ENCODE data around the gene GRIN1.

GRIN1 gene

DNA sequence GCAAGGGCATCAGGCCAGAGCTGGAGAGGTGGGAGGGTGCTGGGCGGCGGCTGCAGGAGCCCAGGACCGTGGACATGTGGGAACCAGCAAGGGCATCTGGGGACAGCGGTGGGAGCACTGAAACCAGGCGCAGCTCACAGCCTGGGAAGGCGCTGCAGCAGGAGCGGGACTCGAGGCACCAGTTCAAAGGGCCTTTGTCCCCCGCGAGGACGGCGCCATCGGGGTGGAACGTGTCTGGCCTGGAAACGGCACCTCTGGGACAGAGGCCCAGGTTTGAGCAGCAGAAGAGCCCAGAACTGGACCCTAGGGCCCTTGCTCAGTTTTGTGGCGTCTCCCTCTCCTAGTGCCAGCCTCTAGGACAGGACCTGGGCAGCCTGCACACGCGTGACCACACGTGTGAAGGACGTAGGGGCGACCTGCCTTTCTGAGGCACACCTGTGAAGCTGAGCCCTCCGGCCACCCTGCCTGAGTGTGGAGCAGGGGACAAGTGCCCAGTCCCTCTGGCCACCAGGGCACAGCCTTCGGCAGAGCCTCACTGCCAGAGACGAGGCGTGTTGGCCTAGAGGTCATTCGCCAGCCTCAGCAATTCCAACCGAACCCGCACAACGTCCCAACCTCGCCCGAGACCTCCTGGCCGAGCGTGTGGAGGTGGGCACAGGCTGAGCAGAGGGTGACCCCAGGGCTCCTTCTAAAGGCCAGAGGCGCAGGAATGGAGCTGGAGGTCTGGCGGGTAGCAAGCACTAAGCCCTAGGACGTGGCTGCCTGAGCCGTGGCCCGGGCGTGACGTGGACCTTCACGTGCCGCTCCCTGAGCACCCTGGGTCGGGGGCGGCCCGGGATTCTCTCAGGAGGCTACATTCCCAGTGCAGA lies 35.1 kb downstream of the GRIN1 start:
- no peaks in the 10 kb centered on the region for H3K79me2 ChIP-seq (ENCODE audit: insufficient read depth, low read length)
- H3K4me1 ChIP-seq (ENCODE audit: insufficient read depth, low read length, poor library complexity, severe bottlenecking), result peaks cover 8% of the 10 kb centered on the region
- TF ChIP-seq, protein P1, sequence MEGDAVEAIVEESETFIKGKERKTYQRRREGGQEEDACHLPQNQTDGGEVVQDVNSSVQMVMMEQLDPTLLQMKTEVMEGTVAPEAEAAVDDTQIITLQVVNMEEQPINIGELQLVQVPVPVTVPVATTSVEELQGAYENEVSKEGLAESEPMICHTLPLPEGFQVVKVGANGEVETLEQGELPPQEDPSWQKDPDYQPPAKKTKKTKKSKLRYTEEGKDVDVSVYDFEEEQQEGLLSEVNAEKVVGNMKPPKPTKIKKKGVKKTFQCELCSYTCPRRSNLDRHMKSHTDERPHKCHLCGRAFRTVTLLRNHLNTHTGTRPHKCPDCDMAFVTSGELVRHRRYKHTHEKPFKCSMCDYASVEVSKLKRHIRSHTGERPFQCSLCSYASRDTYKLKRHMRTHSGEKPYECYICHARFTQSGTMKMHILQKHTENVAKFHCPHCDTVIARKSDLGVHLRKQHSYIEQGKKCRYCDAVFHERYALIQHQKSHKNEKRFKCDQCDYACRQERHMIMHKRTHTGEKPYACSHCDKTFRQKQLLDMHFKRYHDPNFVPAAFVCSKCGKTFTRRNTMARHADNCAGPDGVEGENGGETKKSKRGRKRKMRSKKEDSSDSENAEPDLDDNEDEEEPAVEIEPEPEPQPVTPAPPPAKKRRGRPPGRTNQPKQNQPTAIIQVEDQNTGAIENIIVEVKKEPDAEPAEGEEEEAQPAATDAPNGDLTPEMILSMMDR (conservative IDR thresholded peaks at IDR 0.05; ENCODE audit: low read length), result no peak
- no peak for TF ChIP-seq EZH2phosphoT487 (IDR thresholded peaks at IDR 0.05; ENCODE audit: borderline replicate concordance)
- no peaks in the 10 kb centered on the region for H3K9me3 ChIP-seq (ENCODE audit: insufficient read depth, low read depth, low read length)
- peaks cover 6% of the 10 kb centered on the region for H3K27me3 ChIP-seq (ENCODE audit: insufficient read depth, low read length, poor library complexity, severe bottlenecking)
- H3K4me3 ChIP-seq (ENCODE audit: low read length, poor library complexity, severe bottlenecking), result no peak overlapping the region
- H3K9ac ChIP-seq (ENCODE audit: low read depth, low read length, poor library complexity, severe bottlenecking), result no peak overlapping the region
- no peak overlapping the region for H2AFZ ChIP-seq (ENCODE audit: low read length)
- H3K9me2 ChIP-seq (replicated peaks; ENCODE audit: low read depth, low read length), result no peaks in the 10 kb centered on the region
- no peak overlapping the region for H3K4me2 ChIP-seq (ENCODE audit: low read depth, low read length, poor library complexity, severe bottlenecking)
- H3F3A ChIP-seq (ENCODE audit: low read depth), result no peaks in the 10 kb centered on the region
- no peaks in the 10 kb centered on the region for H3K36me3 ChIP-seq (ENCODE audit: insufficient read depth, low read length)
- H4K20me1 ChIP-seq (ENCODE audit: insufficient read depth, low read length, poor library complexity, severe bottlenecking), result no peaks in the 10 kb centered on the region

DNA sequence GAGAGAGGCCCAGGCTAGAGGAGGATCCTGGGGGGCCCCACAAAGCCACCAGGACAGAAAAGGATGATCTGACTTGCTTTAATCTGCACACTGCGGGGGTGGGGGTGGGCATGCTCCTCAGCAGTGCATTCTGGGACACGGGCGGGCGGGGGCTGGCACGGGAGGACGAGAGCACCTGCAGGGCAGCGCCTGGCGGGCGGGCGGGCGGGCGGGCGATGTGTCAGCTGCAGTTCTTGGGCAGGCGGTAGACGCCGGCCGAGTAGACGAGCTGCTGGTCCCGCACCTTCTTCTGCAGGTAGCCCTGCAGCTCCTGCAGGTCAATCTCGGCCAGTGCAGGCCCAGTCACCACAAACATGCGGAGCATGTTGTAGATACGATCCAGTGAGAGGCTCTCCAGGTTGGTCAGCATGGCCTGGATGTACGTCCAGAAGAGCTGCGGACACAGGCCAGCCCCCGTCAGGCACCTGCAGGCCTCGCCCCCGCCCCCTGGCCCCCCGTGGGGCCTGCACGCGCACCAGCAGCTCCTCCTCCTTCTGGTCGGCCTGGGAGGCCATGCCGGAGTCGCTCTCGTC lies 35.9 kb downstream of the GRIN1 start:
- peaks cover 8% of the 10 kb centered on the region for H3K4me1 ChIP-seq (ENCODE audit: insufficient read depth, low read length, poor library complexity, severe bottlenecking)
- no peaks in the 10 kb centered on the region for H3K9me2 ChIP-seq (replicated peaks; ENCODE audit: low read depth, low read length)
- TF ChIP-seq, protein P1 (conservative IDR thresholded peaks at IDR 0.05; ENCODE audit: low read length), result no peak
- TF ChIP-seq EZH2phosphoT487 (IDR thresholded peaks at IDR 0.05; ENCODE audit: borderline replicate concordance), result no peak
- H3K4me2 ChIP-seq (ENCODE audit: low read depth, low read length, poor library complexity, severe bottlenecking), result no peak overlapping the region
- no peaks in the 10 kb centered on the region for H3F3A ChIP-seq (ENCODE audit: low read depth)
- H3K4me3 ChIP-seq (ENCODE audit: low read length, poor library complexity, severe bottlenecking), result no peak overlapping the region
- H2AFZ ChIP-seq (ENCODE audit: low read length), result no peak overlapping the region
- no peaks in the 10 kb centered on the region for H3K27me3 ChIP-seq (ENCODE audit: insufficient read depth, low read length, poor library complexity, severe bottlenecking)
- no peaks in the 10 kb centered on the region for H3K79me2 ChIP-seq (ENCODE audit: insufficient read depth, low read length)
- H4K20me1 ChIP-seq (ENCODE audit: insufficient read depth, low read length, poor library complexity, severe bottlenecking), result no peaks in the 10 kb centered on the region
- no peaks in the 10 kb centered on the region; the same call in 1 of the 2 replicates for H3K36me3 ChIP-seq (ENCODE audit: insufficient read depth, low read length)
- H3K9ac ChIP-seq (ENCODE audit: low read depth, low read length, poor library complexity, severe bottlenecking), result no peak overlapping the region
- H3K9me3 ChIP-seq (ENCODE audit: insufficient read depth, low read depth, low read length), result no peaks in the 10 kb centered on the region

- H4K20me1 ChIP-seq (ENCODE audit: insufficient read depth, low read length, poor library complexity, severe bottlenecking), result no peaks in the 10 kb centered on the region
- no peak overlapping the region for H3K9ac ChIP-seq (ENCODE audit: low read depth, low read length, poor library complexity, severe bottlenecking)
- no peaks in the 10 kb centered on the region for H3F3A ChIP-seq (ENCODE audit: low read depth)
- H3K4me2 ChIP-seq (ENCODE audit: low read depth, low read length, poor library complexity, severe bottlenecking), result no peak overlapping the region
- no peak overlapping the region for H3K4me3 ChIP-seq (ENCODE audit: low read length, poor library complexity, severe bottlenecking)
- TF ChIP-seq, protein P1 (conservative IDR thresholded peaks at IDR 0.05; ENCODE audit: low read length), result no peak
- TF ChIP-seq EZH2phosphoT487 (IDR thresholded peaks at IDR 0.05; ENCODE audit: borderline replicate concordance), result no peak
- H3K79me2 ChIP-seq (ENCODE audit: insufficient read depth, low read length), result no peaks in the 10 kb centered on the region
- no peaks in the 10 kb centered on the region for H3K9me2 ChIP-seq (replicated peaks; ENCODE audit: low read depth, low read length)
- peaks cover 6% of the 10 kb centered on the region; the same call in 1 of the 2 replicates for H3K36me3 ChIP-seq (ENCODE audit: insufficient read depth, low read length)
- H3K27me3 ChIP-seq (ENCODE audit: insufficient read depth, low read length, poor library complexity, severe bottlenecking), result no peaks in the 10 kb centered on the region
- H3K4me1 ChIP-seq (ENCODE audit: insufficient read depth, low read length, poor library complexity, severe bottlenecking), result peaks cover 4% of the 10 kb centered on the region
- no peak overlapping the region for H2AFZ ChIP-seq (ENCODE audit: low read length)
- no peaks in the 10 kb centered on the region for H3K9me3 ChIP-seq (ENCODE audit: insufficient read depth, low read depth, low read length)
Observed at GRCh38 chr9:137175345-137175961, 36.5 kb downstream of the GRIN1 start.
